GM21576 (cell line): ENCODE data around the gene CCR7.

Source experiments
- ATAC-seq: cut with Tn5 transposase; IDR thresholded peaks from one replicate; pipeline ENCODE4 v1.9.1; 2021; ENCODE audit warnings: mild to moderate bottlenecking, moderate library complexity; ENCODE audit not compliant: unreplicated experiment

The CCR7 gene

DNA sequence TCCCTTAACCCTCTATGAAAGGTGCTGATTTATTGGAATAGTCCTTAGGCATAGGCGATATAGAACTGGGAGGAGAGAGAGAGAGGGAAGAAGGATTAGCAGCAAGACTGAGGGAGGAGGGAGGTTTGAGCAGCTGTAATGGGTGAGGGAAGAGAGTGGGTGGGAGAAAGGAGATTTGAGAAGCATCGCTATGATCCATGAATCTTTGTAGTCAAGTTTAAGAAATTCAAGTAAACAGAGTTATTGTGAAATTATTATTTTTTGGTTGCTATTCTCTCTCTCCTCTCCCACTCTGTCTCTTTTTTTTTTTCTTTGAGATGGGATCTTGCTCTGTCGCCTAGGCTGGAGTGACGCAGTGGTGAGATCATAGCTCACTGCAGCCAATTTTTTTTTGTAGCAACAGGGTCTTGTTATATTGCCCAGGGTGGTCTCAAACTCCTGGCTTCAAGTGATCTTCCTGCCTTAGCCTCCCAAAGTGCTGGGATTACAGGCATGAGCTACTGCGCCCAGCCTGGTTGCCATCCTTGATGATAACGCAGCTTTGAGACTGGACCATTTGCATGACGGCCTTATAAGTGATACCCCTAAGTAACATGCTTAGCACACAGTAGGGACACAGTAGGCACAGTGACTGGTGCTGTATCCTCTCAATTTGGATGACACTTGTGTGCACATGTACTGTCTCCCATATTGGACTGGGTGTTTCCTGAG, 42.9 kb downstream of the CCR7 start:
- ATAC-seq: no peak

DNA sequence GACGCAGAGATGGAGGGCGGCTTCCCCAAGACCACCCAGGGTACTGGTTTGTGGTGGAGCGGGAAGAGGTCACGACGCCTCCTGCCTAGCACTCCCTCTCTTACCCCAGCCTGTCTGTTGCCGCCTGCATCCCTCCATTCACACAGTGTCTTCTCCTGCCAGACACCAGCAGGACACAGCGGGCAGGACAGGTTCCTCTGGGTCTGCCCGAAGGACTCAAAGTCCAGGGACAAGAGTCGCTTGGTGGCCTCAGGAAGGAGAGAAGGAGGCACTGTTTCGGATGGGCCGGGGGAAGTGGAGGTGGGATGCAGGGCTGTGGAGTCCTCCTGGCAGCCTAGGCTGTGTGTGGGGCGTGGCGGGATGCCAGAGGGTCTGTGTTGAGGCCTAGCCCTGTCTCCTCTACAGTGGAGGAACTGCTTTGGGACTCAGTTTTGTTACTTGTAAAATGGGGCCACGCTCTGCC, 44.2 kb downstream of the CCR7 start:
- no peak for ATAC-seq

DNA sequence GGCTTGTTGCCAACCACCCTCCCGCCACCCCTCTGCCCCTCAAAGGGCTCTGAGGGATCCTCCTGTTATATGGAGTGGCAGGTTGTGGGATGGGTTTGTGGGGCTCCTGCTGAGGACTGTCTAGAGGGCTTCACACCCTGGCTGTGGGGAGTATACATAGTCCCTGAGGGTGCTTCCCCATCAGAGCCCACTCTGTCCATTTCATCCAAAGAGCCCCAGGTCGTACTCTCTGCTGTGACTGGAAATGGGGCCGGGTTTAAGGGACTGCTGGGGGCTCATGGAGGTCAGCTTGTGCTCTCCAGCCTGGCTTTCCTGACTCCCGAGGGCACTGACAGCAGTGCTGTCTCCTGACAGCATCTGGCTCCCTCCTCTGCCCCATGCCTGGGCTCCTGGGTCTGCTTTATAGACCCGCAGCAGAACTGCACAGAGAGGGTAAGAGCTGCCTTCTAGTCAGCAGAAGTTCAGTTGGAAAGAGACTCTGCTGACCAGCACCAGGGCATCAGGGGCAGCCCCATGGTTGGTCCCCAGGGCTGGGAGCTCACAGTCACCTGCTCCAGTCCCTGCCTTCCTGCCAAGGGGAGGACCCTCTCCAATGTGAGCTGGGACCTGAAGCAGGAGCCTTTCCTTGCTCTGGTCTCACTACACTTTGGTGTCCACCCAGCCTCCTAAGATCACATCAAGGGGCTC, 46.0 kb downstream of the CCR7 start:
- ATAC-seq: no peak

DNA sequence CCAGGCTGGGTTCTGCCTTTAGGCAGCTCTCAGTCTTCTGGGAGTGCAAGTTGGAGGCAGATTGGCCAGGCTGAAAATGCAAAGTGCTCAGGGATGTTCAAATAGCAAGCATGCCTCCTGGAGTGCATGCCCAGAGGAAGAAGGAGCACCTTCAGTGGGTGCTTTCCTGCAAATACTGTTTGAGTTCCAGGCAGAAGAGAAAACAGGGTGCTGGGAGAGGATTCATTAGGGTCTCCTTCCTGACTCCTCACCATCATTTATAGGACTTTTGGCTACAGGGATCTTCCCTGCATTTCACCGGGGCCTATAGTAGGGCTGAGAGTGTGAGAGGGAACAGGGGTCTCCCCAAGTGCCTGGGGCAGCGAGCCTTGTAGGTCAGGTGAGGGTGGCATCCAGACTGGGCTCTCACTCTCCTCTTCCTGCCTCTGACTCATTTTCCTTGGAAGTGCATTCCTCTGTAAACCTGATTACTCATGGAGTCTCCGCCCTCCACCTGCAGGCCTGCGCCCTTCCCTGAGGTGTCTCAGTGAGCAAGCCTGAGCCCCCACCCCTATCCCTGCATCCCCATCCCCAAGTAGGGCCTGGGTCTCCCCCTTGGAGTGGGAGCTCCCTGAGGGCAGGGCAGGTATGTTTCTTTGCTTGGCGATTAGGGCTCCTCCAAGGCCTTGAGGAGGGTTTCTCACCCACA, 46.7 kb downstream of the CCR7 start:
- no peak for ATAC-seq

DNA sequence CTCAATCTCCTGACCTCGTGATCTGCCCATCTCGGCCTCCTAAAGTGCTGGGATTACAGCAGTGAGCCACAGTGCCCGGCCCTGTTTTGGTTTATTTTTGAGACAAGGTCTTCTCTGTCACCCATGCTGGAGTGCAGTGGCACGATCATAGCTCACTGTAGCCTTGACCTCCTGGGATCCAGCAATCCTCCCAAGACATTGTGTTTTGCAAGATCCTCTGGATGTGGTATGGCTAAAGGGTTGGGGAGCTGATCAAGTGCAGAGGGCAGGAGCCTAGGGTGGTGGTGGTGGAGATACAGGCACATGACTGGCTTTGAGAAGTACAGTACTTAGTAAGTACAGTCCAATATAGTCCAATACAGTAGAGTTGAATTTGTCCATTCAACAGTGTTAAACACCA, 47.3 kb downstream of the CCR7 start:
- no peak for ATAC-seq

DNA sequence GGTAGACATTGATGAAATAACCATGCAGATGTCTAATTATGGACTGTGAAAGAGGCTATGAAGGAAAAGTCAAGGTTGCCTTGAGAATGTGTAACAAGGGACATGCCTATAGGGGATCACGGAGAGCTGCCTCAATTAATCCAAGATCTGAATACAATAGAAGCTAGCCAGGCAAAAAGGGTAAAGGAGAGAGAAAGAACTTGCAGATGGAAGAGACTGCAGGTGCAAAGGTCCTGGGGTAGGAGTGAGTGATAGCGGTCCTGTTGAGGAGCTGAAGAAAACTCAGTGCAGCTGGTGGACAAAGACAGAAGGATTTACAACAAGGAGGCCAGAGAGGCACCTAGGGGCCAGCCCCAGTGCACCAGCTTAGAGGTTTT, 48.0 kb downstream of the CCR7 start:
- no peak for ATAC-seq

DNA sequence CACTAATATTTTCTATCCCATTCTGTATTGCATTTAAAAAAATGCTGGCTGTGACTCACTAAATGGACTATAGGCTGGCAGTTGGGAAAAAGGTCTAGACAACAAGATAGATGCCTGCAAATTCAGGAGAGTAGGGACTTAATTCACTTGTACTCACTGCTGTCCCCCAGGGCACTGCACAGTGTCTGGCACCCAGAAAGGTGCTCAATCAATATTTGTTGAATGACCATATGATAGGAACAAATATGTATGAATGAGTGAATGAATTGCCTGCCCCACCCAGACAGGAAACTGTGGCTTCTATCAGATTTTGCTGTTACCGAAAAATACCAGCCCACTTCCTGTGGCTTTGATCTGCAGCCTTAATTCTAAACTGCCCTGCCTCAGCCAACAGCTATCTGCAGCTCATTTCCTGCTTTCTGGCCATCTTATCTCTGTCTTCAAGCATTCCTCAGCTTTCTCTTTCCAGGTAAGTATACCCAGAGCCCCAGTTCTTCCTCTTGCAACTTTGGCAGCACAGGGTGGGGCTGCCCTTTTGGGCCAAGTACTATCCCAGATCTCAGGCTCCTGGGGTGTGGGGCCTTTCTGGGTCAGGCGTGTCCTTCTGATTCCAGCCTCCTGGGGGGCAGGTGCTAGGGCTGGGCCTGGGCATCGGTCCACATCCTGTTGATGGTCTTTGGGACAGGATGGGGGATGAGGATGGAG, 48.5 kb downstream of the CCR7 start:
- no peak for ATAC-seq

DNA sequence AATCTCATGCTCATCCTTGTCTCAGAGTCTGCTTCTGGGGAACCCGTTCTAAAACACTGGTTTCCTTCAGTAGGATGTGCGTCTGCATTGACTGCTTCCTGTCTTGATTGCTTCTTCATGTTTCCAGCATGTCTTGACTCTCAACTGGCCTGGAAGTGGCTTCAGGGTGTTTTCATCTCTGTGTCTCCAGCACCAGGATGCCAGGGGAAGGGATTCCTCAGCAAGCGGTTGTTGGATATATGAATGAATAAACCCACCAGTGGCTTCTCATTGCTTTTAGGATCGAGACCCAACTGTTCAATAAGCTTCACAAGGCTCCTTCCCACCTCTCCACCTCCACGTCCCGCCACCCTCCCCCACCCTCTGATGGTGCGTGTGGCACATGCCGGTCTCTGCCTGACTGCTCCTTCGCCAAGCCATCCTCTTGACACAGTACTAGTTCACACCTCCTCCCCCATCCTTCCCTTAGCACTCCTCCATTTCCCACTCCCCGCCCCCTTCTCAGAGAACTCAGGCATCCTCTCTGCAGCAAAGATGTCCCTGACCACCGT, 49.7 kb downstream of the CCR7 start:
- no peak for ATAC-seq

DNA sequence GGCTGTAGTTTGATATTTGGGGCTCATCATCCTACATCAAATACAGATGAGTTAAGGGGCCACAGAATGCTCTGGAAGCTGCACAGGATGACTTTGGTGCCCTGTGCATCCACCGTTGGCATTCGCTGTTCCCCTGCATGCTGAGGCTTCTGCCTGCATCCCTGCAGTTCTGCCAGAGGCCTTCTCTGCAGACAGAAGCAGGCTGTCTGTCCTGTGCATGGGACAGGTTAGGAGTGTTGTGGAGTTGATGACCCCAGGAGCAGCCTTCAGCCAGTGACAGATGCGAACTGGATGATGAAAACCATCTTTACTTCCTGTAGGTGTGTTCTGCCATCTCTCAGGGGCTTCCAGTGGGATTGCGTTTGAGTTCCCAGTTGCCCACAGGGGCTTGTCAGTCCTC, 50.3 kb downstream of the CCR7 start:
- no peak for ATAC-seq

DNA sequence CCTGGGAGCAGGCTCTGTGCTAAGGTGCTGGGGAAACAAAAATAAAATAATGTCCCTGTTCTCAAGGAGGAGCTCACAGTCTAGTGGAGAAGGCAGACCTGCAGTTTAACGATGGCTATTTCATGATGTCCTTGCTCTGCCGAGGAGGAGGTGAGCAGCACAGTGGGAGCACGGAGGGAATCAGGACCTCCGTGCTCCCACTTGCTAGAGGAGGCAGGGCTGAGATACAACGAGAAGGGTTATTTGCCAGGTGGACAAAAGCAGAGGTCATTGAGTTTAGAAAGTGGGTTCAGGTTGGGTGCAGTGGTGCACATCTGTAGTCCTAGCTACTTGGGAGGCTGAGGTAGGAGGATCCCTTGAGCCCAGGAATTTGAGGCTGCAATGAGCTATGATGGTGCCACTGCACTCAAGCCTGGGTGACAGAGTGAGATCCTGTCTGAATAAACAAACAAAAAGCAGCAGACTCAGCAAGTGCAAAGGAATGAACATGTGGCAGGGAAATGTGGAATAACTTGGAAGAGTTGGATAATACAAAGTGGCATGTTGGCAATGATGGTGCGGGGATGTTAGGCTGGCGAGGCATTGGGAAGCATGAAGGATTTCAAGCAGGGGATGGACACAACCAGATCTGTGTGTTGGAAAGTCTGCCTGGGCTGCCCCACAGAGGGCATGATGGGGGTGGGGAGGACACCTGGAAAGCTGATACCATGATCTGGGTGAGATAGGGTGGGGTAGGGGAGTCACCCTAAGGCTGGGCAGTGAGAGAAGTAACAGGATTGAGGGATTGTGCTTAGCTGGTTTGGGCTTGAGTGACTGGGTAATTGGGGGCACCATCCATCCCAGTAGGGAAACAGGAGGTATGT, 51.0 kb downstream of the CCR7 start:
- no peak for ATAC-seq

DNA sequence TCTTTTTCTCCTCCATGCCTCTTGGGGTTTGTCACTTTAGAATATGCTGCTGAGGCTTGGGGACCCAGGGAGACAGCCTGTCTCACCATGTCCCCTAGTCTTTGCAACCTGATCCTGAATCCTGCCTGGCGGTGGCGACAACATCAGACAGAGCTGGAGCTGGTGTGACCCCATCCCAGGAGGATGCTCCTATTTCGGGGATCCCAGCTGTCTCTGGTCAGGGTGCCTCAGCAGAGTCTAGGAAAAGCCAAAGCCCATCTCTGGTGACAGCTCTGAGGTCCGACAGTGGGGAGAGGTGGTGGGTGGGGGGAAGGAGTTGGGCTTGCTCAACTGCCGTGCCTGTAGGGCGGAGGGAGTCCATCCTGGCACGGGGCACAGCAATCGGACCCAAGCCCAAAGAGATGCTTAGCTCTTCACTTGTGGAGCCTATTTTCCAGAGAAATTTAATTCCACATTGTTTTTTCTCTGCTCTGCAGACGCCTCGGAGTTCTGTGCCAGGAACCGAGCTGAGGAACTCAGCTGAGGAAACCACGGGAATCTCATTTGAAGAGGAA, 53.5 kb downstream of the CCR7 start:
- ATAC-seq: no peak

DNA sequence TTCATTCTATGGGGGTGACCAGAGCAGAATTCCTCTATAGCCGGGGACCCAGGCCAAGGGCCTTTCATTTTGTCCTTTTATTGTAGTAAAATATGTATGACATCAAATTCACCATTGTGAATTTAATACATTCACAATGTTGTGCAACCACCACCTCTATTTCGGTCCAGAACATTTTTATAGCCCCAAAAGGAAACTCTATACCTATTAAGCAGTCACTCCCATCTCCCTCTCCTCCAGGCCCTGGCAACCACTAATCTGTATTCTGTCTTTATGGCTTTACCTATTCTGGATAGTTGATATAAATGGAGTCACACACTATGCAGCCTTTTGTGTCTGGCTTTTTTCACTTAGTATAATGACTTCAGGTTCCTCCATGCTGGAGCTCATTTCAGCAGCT, 54.1 kb downstream of the CCR7 start:
- ATAC-seq: no peak

DNA sequence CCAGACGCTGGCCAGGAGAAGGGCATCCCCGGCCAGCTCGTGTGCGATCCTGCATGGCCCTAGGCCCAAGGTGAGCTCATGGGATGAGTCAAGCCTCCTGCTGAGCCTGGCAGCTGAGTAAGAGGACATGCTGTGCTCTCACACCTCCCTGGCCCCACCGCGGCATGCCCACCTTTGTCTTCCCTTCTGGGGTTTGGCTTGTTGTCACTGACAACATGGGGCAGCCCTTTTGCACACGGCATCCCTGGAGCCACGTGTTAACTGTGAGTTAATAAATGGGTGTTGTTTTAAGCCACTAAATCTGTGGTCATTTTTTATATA, 55.0 kb downstream of the CCR7 start:
- no peak for ATAC-seq

DNA sequence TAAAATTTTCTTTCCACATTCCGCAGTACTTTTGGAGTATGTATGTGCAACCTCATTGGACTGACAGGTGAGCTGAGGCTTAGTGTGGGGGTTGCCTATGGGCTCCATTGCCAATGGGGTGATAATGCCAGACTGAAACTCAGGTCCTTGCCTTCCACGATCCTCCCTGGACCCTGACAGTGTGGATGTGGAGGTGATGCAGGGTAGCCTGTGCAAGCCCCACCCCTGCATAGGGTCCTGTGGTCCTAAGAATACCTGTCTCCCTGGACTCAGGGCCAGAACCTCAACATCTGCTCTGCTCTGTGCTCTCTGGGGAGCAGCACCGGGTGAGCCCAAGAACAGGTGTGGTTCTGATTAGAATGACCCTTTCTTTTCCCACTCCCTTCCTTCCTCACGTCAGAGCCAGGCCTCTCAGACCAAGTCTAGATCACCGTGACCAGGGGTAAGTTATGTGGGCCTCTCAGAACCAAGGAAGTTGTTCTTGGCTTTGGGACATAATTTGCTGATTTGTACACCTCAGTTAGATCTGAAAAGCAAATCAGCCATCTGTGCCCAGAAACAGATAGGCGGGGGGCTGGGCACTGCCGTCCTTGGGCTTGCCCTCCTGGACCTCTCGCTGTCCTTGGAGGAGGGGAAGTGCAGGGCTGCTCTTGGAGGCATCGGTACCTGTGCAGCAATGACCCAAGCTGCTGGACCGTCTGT, 55.5 kb downstream of the CCR7 start:
- no peak for ATAC-seq

DNA sequence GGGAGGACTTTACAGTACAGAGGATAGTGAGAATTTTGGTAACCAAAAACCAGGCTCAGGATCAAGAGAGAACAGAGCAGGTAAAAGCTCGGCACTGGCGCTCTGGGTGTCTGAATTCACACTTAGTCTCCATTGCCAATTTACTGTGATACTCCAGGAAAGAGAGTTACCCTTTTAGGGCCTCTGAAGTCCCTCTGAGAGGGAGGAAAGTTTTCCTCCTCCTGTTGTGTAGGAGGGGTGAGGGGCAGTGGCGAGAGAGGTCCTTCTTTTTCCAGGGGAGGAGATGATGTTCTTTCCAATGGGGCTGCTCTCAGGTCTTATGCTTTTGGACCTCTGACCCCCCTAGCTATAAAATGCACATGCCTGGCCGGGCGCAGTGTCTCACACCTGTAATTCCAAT, 58.5 kb downstream of the CCR7 start:
- no peak for ATAC-seq
